CD4-positive, alpha-beta T cell (primary cell): ENCODE data around the gene ANGPTL2. TPM values are rescaled to one million over a fixed set of nuclear protein-coding genes. Genes with fewer than 3 reads are reported as not detected.

Source experiments
- ATAC-seq: fragments of 200-7000 bp; cut with Tn5 transposase; one replicate; pipeline ENCODE4 v1.10.0; 2022; ENCODE audit warnings: mild to moderate bottlenecking; ENCODE audit not compliant: poor library complexity
- CTCF ChIA-PET: fragments of 350-600 bp; sonication (Branson Sonifier 250); formaldehyde crosslinking; loops from one replicate; lab custom pipeline; 2021; ENCODE audit warnings: antibody characterized with exemption, inconsistent platforms; lab: Charles Lee
- POLR2A ChIA-PET: fragments of 350-600 bp; sonication (Branson Sonifier 250); formaldehyde crosslinking; loops from one replicate; lab custom pipeline; 2021; ENCODE audit warnings: antibody characterized with exemption, inconsistent platforms; lab: Charles Lee
- DNase-seq, 14 experiments: peaks; one replicate each; pipeline ENCODE4 v3.0.0-alpha.2; 2013 to 2020; ENCODE audit warnings: mixed read lengths in 2 of 14
- H3K27ac ChIP-seq, 2 donors: one replicate each; pipeline versions ENCODE4 v1.5.1 to v1.7.0; 2013; ENCODE audit warnings: low read length in 2 of 2, low read depth in 1 of 2, mild to moderate bottlenecking in 1 of 2
- H3K27me3 ChIP-seq, 2 experiments: 1 replicate in 1 of 2; 2 replicates in 1 of 2; pipeline versions ENCODE4 v1.6.1 to v1.7.0; 2013; ENCODE audit warnings: low read length in 2 of 2, control low read depth in 1 of 2, mild to moderate bottlenecking in 1 of 2, moderate library complexity in 1 of 2; ENCODE audit not compliant: insufficient read depth in 2 of 2, control insufficient read depth in 1 of 2
- H3K36me3 ChIP-seq: one replicate; pipeline ENCODE4 v1.6.1; 2013; ENCODE audit warnings: low read length, control low read depth; ENCODE audit not compliant: insufficient read depth
- H3K4me1 ChIP-seq: one replicate; pipeline ENCODE4 v1.6.1; 2013; ENCODE audit warnings: low read length, control low read depth; ENCODE audit not compliant: insufficient read depth
- H3K4me3 ChIP-seq: one replicate; pipeline ENCODE4 v1.5.1; 2013; ENCODE audit warnings: mild to moderate bottlenecking, low read length, moderate library complexity
- H3K9me3 ChIP-seq, 2 experiments: 1 replicate in 1 of 2; 2 replicates in 1 of 2; pipeline versions ENCODE4 v1.6.1 to v1.7.0; 2013; ENCODE audit warnings: low read length in 2 of 2, mild to moderate bottlenecking in 2 of 2, control low read depth in 1 of 2, moderate library complexity in 1 of 2; ENCODE audit not compliant: control insufficient read depth in 1 of 2, insufficient read depth in 1 of 2
- H3K27ac Mint-ChIP-seq: one replicate; pipeline ENCODE4 v1.8.0; 2020; ENCODE audit warnings: mixed read lengths
- H3K27me3 Mint-ChIP-seq: one replicate; pipeline ENCODE4 v1.8.0; 2021; ENCODE audit warnings: mixed read lengths
- H3K36me3 Mint-ChIP-seq: one replicate; pipeline ENCODE4 v1.8.0; 2021; ENCODE audit warnings: low read depth, mixed read lengths
- H3K4me1 Mint-ChIP-seq: one replicate; pipeline ENCODE4 v1.8.0; 2021; ENCODE audit warnings: low read depth, mixed read lengths
- H3K4me3 Mint-ChIP-seq: one replicate; pipeline ENCODE4 v1.8.0; 2020; ENCODE audit warnings: mild to moderate bottlenecking, mixed read lengths
- H3K9me3 Mint-ChIP-seq: one replicate; pipeline ENCODE4 v1.8.0; 2020; ENCODE audit warnings: mixed read lengths
- intact Hi-C, 2 experiments: fragments of 100-400 bp; cut with DNase I in 1 of 2; cut with micrococcal nuclease in 1 of 2; formaldehyde crosslinking; loops; one replicate each; pipeline versions ENCODE4 v1.15.1 to v1.9.0; 2023 to 2025; cut with DNase I, micrococcal nuclease
- total RNA-seq, 174 experiments: library from RNA in 2 of 174; stranded (reverse) in 2 of 174; gene quantifications; one replicate each; pipeline ENCODE4 v1.2.3 and lab custom pipeline; 2021 to 2026
- TF ChIP-seq, protein P1 (sequence below): fragments of 200-600 bp; IDR thresholded peaks from one replicate; pipeline ENCODE4 v1.8.0; 2022; ENCODE audit warnings: antibody characterized with exemption, mild to moderate bottlenecking

Gene ANGPTL2
- total RNA-seq, 2 experiments from 2014 or later = not detected

DNA sequence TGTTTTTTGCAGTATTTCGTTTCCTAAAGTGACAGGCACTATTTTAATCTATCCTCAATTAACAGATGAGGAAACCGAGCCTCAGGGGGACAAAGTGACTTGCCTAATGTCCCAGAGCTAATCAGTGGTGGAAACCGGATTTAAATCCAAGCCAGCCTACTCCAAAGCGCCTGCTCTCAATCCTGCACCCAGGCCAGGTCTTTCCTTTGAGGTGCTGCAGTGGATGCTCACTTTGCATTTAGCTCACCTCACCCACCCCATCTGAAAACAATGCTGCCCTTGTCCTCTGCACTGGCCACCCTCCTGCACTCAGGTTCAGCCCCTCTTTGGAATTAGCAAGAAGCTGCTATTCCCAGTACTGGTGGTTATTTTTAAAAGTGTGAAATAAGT is 16.0 kb downstream of the ANGPTL2 start:
- Histone ChIP-seq H3K36me3 (no peaks in the 10 kb centered on the region), H3K9me3 (no peaks in the 10 kb centered on the region), H3K4me3 (no peak overlapping the region), H3K27me3 (no peaks in the 10 kb centered on the region), H3K27ac (no peak overlapping the region), H3K4me1 (no peaks in the 10 kb centered on the region)
- Mint-ChIP-seq H3K4me3 (no peak overlapping the region), H3K27me3 (no peaks in the 10 kb centered on the region), H3K27ac (no peak overlapping the region), H3K4me1 (no peaks in the 10 kb centered on the region), H3K9me3 (no peaks in the 10 kb centered on the region), H3K36me3 (no peaks in the 10 kb centered on the region)
- DNase-seq (no peak), ATAC-seq (no peak)
- ChIA-PET POLR2A (no interaction called here), CTCF (no interaction called here)
- TF ChIP-seq, protein P1, sequence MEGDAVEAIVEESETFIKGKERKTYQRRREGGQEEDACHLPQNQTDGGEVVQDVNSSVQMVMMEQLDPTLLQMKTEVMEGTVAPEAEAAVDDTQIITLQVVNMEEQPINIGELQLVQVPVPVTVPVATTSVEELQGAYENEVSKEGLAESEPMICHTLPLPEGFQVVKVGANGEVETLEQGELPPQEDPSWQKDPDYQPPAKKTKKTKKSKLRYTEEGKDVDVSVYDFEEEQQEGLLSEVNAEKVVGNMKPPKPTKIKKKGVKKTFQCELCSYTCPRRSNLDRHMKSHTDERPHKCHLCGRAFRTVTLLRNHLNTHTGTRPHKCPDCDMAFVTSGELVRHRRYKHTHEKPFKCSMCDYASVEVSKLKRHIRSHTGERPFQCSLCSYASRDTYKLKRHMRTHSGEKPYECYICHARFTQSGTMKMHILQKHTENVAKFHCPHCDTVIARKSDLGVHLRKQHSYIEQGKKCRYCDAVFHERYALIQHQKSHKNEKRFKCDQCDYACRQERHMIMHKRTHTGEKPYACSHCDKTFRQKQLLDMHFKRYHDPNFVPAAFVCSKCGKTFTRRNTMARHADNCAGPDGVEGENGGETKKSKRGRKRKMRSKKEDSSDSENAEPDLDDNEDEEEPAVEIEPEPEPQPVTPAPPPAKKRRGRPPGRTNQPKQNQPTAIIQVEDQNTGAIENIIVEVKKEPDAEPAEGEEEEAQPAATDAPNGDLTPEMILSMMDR = no peak
- intact Hi-C loops = no loop called here

GRCh38 chr9:127105805-127106465 is 16.5 kb downstream of the ANGPTL2 start:
- ChIA-PET POLR2A (no interaction called here), CTCF (no interaction called here)
- Histone ChIP-seq H3K27me3 (no peaks in the 10 kb centered on the region), H3K36me3 (no peaks in the 10 kb centered on the region), H3K4me1 (no peaks in the 10 kb centered on the region), H3K4me3 (no peak overlapping the region), H3K9me3 (no peaks in the 10 kb centered on the region), H3K27ac (no peak overlapping the region)
- Mint-ChIP-seq H3K4me1 (no peaks in the 10 kb centered on the region), H3K27ac (no peak overlapping the region), H3K9me3 (no peaks in the 10 kb centered on the region), H3K27me3 (no peaks in the 10 kb centered on the region), H3K4me3 (no peak overlapping the region), H3K36me3 (no peaks in the 10 kb centered on the region)
- TF ChIP-seq, protein P1 = no peak
- DNase-seq (no peak), ATAC-seq (no peak)
- intact Hi-C loops = no loop called here

DNA sequence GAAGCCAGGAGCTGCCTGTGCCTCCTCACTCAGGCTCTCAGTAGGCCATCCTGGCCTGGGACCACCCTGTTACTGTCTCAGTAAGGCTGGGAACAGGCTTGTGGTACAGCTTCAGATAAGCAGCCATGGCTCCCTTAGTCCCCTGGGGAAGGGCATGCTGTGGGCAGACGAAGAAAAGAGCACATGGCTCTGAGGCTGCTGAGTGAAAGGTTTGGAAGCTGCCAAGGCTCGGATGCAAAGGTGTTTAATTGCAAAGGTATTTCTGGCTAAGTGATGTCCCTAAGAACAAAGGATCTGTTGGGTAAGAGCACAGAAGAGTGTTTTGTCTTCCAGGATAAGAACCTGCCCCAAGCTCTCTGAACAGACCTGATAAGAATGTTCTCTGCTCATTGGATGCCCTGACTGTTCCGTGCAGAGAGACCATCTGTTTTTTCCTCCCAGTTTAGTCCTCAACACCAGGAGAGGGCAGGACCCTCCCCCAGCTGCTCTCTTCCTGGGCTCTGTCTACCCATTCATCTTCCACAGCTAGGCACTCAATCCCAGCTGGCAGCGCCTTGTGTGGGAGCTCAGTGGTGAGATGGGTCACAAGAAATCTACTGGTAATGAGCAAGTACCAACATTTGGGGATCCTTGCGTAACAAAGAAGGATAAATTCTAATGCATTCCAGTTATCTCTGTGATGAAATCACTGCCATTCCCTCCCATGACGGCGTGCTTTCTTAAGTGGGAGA is 17.7 kb downstream of the ANGPTL2 start:
- CTCF ChIA-PET = no interaction called here
- H3K4me3 ChIP-seq = no peak overlapping the region
- Mint-ChIP-seq H3K4me1 (no peaks in the 10 kb centered on the region), H3K9me3 (no peaks in the 10 kb centered on the region), H3K27me3 (no peaks in the 10 kb centered on the region), H3K4me3 (no peak overlapping the region), H3K27ac (no peak overlapping the region), H3K36me3 (no peaks in the 10 kb centered on the region)
- no peak for ATAC-seq
- TF ChIP-seq, protein P1 = no peak
- no peaks in the 10 kb centered on the region for H3K36me3 ChIP-seq
- H3K27me3 ChIP-seq = no peaks in the 10 kb centered on the region
- intact Hi-C loops = no loop called here
- no peak overlapping the region for H3K27ac ChIP-seq
- no peaks in the 10 kb centered on the region for H3K4me1 ChIP-seq
- H3K9me3 ChIP-seq = no peaks in the 10 kb centered on the region
- POLR2A ChIA-PET = no interaction called here
- no peak for DNase-seq
